Activated CD4-positive, alpha-beta memory T cell treated with anti-CD3 and anti-CD28 coated beads, Interleukin-2, amount 10 ng/mL, durations not matched to agents 7 days and 5 days (primary cell): ENCODE results near the gene SIRPB2. TPM values are rescaled to one million over a fixed set of nuclear protein-coding genes. Genes with fewer than 3 reads are reported as not detected.
"Not testable (repeated sequence)": the region's sequence is repeated elsewhere in the genome, so short reads cannot be mapped to it uniquely, and the experiment has no call there.

Experiments used
- CTCF ChIA-PET: fragments of 350-600 bp; sonication (Branson Sonifier 250); formaldehyde crosslinking; loops from one replicate; lab custom pipeline; 2021; ENCODE audit warnings: antibody characterized with exemption, inconsistent platforms; lab: Charles Lee
- POLR2A ChIA-PET: fragments of 350-600 bp; sonication (Branson Sonifier 250); formaldehyde crosslinking; loops from one replicate; lab custom pipeline; 2021; ENCODE audit warnings: antibody characterized with exemption; lab: Charles Lee
- DNase-seq: peaks from one replicate; pipeline ENCODE4 v3.0.0-alpha.2; 2020
- H3K27ac Mint-ChIP-seq: one replicate; pipeline ENCODE4 v1.8.0; 2021; ENCODE audit warnings: mild to moderate bottlenecking, mixed read lengths
- H3K27me3 Mint-ChIP-seq: one replicate; pipeline ENCODE4 v1.8.0; 2021; ENCODE audit warnings: mixed read lengths
- H3K36me3 Mint-ChIP-seq: one replicate; pipeline ENCODE4 v1.8.0; 2021; ENCODE audit warnings: low read depth, mixed read lengths
- H3K4me1 Mint-ChIP-seq: one replicate; pipeline ENCODE4 v1.8.0; 2021; ENCODE audit warnings: mixed read lengths
- H3K4me3 Mint-ChIP-seq: one replicate; pipeline ENCODE4 v1.8.0; 2021; ENCODE audit warnings: mild to moderate bottlenecking, mixed read lengths
- H3K9me3 Mint-ChIP-seq: one replicate; pipeline ENCODE4 v1.8.0; 2021; ENCODE audit warnings: mixed read lengths
- total RNA-seq, 2 experiments: library from RNA; stranded (reverse); gene quantifications; one replicate each; pipeline ENCODE4 v1.2.3, GENCODE V29; 2021

Gene SIRPB2
- total RNA-seq, 2 experiments from 2014 or later, result not detected

DNA sequence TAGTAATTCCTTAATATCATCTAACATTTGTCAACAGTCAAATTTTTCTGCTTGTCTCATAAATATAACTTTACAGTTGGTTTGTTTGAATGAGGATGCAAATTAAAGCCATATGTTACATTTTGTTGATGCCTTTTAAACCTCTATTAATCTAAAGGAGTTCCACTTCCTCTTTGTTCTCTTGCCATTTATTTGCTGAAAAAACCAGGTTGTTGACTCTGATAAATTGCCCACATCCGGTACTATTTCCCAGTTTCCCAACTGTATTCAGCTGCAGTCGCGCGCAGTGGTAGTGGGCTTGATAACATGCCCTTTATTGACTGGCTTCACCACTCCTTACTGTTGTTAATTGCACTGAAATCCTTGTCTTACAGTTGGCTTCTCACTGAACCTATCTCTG is 32.8 kb upstream of the SIRPB2 start:
- H3K9me3 Mint-ChIP-seq, result no peaks in the 10 kb centered on the region
- H3K4me1 Mint-ChIP-seq, result peaks cover 2% of the 10 kb centered on the region
- ChIA-PET POLR2A (no interaction called here), CTCF (no interaction called here)
- DNase-seq, result no peak
- peaks cover 35% of the 10 kb centered on the region for H3K27me3 Mint-ChIP-seq
- H3K4me3 Mint-ChIP-seq, result no peak overlapping the region
- H3K27ac Mint-ChIP-seq, result no peak overlapping the region
- no peaks in the 10 kb centered on the region for H3K36me3 Mint-ChIP-seq

DNA sequence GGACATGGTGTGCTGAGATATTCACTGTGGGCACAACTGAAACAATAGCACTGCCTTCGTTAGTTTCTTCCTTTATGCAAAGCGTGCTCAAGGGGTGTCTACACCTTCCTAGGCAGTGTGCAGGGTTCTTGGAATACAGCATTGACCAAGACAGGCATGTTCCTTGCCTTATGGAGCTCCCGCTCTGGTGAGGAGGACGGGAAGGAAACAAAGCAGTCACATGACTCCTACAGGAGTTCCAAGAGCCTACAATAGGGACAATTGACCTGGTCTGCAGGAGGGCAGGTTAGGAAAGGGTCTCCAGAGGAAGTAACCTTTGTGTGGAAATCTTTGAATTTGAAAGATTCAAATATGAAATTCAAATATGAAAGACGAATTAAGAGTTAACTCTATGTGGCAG is 25.8 kb upstream of the SIRPB2 start:
- POLR2A ChIA-PET, result no interaction called here
- CTCF ChIA-PET, result no interaction called here
- no peak for DNase-seq
- Mint-ChIP-seq H3K4me1 (no peaks in the 10 kb centered on the region), H3K27me3 (peaks cover 38% of the 10 kb centered on the region), H3K4me3 (no peak overlapping the region), H3K27ac (no peak overlapping the region), H3K36me3 (no peaks in the 10 kb centered on the region), H3K9me3 (peaks cover 4% of the 10 kb centered on the region)

DNA sequence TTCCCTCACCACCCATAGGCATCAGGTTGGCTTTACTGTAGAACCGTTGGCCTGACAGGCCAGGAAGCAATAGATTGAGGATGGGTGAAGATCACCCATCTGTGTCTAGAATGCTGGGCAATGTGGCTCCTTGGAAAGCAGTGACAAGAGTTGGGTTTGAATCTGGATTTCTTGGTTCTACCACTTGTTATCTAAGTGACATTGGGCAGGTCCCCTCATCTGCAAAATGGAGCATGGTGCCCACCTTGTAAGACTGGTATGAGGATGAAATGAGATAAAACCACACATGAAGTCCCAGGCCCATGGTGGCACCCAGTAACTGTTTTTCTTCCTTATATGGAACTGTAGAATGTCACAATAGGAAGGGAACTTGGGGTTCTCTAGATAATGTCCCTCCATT is 22.6 kb upstream of the SIRPB2 start:
- no peaks in the 10 kb centered on the region for H3K4me1 Mint-ChIP-seq
- no peak overlapping the region for H3K4me3 Mint-ChIP-seq
- no peak for DNase-seq
- ChIA-PET POLR2A (no interaction called here), CTCF (interaction anchor here (1.9 kb wide), 1 partner anchor 10 kb away, joined by 6 read pairs; no protein-coding TSS in a partner anchor)
- peaks cover 4% of the 10 kb centered on the region for H3K9me3 Mint-ChIP-seq
- H3K27ac Mint-ChIP-seq, result no peak overlapping the region
- H3K27me3 Mint-ChIP-seq, result peaks cover 33% of the 10 kb centered on the region
- no peaks in the 10 kb centered on the region for H3K36me3 Mint-ChIP-seq

DNA sequence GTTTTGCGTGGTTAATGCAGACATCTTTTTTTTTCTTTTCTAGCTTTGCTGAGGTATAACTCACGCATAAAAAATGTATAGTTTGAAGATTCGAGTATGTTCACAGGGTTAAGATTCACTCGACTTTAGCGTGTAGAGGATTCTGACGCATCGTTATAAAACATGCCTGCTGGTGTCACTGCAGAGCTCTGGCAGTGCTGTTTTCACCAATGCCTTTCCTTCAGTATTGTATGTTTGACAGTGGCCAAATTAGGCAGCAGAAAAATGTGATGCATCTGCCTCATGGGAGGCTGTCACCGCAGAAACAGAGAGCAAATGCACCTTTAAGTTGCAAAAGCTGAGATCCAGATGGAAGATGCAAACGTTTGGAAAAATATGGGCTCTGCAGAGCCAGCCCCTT is 18.0 kb upstream of the SIRPB2 start:
- H3K4me3 Mint-ChIP-seq, result no peak overlapping the region

DNA sequence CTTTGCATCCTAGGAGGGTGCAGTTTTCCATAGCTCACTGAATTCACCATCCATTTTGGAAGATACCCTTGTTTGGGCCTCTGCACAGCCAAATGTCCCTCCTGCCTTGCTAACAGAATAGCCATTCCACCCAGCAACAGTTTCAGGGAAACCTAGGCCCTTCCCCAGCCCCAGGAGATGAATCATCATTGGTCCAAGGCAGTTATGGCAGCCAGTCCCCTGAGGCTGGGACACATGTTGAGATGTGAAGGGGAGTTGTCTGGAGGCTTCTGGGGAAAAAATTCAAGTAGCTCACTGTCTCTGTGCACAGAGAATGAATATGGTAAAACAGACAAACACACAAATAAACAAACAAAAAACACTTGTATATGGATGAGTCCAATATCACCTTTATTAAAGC is 17.4 kb upstream of the SIRPB2 start:
- Mint-ChIP-seq H3K4me1 (peaks cover 2% of the 10 kb centered on the region), H3K36me3 (no peaks in the 10 kb centered on the region), H3K9me3 (peaks cover 4% of the 10 kb centered on the region), H3K27ac (no peak overlapping the region), H3K27me3 (peaks cover 43% of the 10 kb centered on the region), H3K4me3 (no peak overlapping the region)
- DNase-seq, result no peak
- ChIA-PET CTCF (interaction anchor here (0.9 to 4.7 kb wide), 5 partner anchors 14 to 292 kb away, joined by 3 to 48 read pairs (median 4); no protein-coding TSS in a partner anchor), POLR2A (interaction anchor here (1.2 kb wide), 1 partner anchor 226 kb away, joined by 5 read pairs; no protein-coding TSS in a partner anchor)

More for the DNA sequence above, 18.0 kb upstream of the SIRPB2 start:
- H3K36me3 Mint-ChIP-seq, result no peaks in the 10 kb centered on the region
- ChIA-PET CTCF (interaction anchor here (0.7 to 4.7 kb wide), 6 partner anchors 11 to 291 kb away, joined by 3 to 48 read pairs (median 4); no protein-coding TSS in a partner anchor), POLR2A (interaction anchor here (1.2 kb wide), 1 partner anchor 225 kb away, joined by 5 read pairs; no protein-coding TSS in a partner anchor)
- H3K4me1 Mint-ChIP-seq, result no peaks in the 10 kb centered on the region
- peaks cover 4% of the 10 kb centered on the region for H3K9me3 Mint-ChIP-seq
- H3K27ac Mint-ChIP-seq, result no peak overlapping the region
- DNase-seq, result no peak
- peaks cover 45% of the 10 kb centered on the region for H3K27me3 Mint-ChIP-seq

DNA sequence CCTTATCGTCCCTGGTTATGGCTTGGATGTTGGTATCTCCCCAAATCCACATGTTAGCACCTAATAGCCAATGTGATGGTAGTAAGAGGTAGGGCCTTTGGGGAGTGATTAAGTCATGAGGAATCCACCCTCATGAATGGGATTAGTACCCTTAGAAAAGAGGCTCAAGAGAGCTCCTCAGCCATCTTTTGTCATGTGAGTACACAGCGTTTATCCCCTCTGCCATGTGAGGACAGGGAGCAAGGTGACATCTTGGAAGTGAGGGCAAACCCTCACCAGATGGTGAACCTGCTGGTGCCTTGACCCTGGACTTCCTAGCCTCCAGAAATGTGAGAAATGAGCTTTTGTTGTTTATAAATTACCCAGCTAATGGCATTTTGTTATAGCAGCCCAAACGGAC is 16.1 kb upstream of the SIRPB2 start:
- POLR2A ChIA-PET, result no interaction called here
- Mint-ChIP-seq H3K27ac (no peak overlapping the region), H3K27me3 (peaks cover 55% of the 10 kb centered on the region), H3K4me3 (no peak overlapping the region), H3K9me3 (no peaks in the 10 kb centered on the region), H3K4me1 (peaks cover 3% of the 10 kb centered on the region), H3K36me3 (peaks cover 2% of the 10 kb centered on the region)
- CTCF ChIA-PET, result interaction anchor here (0.9 to 4.7 kb wide), 5 partner anchors 8 to 270 kb away, joined by 3 to 48 read pairs (median 3); no protein-coding TSS in a partner anchor
- no peak for DNase-seq

DNA sequence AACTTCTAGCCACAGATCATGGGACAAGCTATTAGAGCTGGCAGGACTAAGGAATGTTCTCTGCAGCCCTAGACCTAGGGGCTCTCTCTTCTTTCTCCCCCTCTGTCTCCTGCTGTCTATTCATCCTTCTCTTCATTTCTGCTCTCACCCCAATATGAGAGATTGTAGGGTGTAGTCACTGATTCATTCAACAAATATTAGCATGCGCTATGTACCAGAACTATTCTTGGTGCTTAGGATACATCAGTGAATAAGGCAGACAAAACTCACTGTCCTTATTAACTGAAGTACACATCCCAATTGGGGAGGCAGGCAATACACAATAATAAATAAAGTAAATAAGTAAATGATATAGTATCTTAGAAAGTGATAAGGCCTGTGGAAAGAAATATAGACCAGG is 14.7 kb upstream of the SIRPB2 start:
- CTCF ChIA-PET, result interaction anchor here (0.6 to 4.7 kb wide), 4 partner anchors 229 to 893 kb away, joined by 3 to 48 read pairs (median 5); no protein-coding TSS in a partner anchor
- H3K4me3 Mint-ChIP-seq, result no peak overlapping the region
- peaks cover 3% of the 10 kb centered on the region for H3K4me1 Mint-ChIP-seq
- H3K9me3 Mint-ChIP-seq, result no peaks in the 10 kb centered on the region
- DNase-seq, result no peak
- peaks cover 2% of the 10 kb centered on the region for H3K36me3 Mint-ChIP-seq
- H3K27me3 Mint-ChIP-seq, result peaks cover 47% of the 10 kb centered on the region
- no peak overlapping the region for H3K27ac Mint-ChIP-seq
- POLR2A ChIA-PET, result no interaction called here

DNA sequence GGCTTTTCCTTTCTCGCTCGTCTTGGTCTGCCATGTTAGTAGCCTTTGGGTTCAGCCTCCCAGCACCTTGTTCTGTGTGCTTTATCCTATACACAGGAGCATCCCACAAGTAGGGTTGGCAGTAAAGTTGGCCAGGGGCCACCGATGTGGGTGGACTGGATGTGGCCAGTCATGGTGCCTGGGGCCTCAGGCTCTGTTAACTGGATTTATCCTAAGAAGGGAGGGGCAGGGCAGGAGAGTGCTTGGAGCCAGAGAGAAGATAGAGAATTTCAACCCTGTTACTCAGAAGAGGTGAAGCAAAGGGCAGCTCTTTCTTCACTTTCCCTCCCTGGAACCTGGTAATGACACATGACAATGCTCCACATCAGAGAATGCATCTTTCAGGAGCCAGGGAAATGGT is 14.1 kb upstream of the SIRPB2 start:
- DNase-seq, result no peak
- POLR2A ChIA-PET, result no interaction called here
- Mint-ChIP-seq H3K27me3 (peaks cover 49% of the 10 kb centered on the region), H3K4me1 (peaks cover 3% of the 10 kb centered on the region), H3K27ac (no peak overlapping the region), H3K9me3 (no peaks in the 10 kb centered on the region), H3K36me3 (peaks cover 2% of the 10 kb centered on the region), H3K4me3 (no peak overlapping the region)
- CTCF ChIA-PET, result interaction anchor here (0.7 to 2.5 kb wide), 4 partner anchors 191 to 658 kb away, joined by 3 to 8 read pairs (median 5); no protein-coding TSS in a partner anchor

DNA sequence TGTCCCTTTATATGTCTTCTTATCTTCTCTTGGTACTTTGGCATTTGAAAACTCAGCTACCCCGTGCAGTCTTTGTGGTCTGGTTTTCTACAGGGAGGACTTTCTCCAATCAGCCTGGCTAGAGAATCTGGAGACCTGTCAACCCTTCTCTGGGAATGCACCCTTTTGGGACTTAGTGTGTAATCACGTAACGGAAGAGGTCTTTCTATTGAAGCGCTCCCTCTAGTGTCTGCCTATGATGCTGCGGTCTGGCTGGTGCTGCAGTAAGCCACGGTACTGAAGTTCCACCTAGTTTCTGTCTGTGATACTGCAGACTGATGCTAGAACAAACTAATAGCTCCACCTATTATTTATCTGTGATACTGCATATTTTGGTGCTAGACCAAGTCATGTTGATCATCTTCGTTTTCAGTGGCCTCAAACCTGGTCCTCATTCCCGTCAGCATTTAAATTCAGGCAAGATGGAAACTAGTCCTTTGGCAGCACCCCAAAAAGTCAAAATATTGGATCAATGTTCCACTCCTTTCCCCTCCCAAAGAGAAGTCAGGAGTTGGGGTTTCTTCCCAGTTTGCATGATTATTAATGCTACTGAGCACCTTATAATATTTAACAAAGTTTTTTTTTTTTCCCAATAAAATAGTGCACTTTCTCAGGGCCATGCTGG is 12.5 kb upstream of the SIRPB2 start:
- Mint-ChIP-seq H3K27ac (no peak overlapping the region), H3K4me1 (peaks cover 3% of the 10 kb centered on the region), H3K9me3 (no peaks in the 10 kb centered on the region), H3K36me3 (peaks cover 2% of the 10 kb centered on the region), H3K4me3 (no peak overlapping the region), H3K27me3 (peaks cover 58% of the 10 kb centered on the region)
- ChIA-PET POLR2A (interaction anchor here (0.6 kb wide), 2 partner anchors 229 to 357 kb away, joined by 3 read pairs; no protein-coding TSS in a partner anchor), CTCF (interaction anchor here (0.6 to 3.1 kb wide), 42 partner anchors 8 to 1018 kb away, joined by 3 to 31 read pairs (median 4); partner anchors contain the start of gene NSFL1C)
- DNase-seq, result peak; percentile 77

DNA sequence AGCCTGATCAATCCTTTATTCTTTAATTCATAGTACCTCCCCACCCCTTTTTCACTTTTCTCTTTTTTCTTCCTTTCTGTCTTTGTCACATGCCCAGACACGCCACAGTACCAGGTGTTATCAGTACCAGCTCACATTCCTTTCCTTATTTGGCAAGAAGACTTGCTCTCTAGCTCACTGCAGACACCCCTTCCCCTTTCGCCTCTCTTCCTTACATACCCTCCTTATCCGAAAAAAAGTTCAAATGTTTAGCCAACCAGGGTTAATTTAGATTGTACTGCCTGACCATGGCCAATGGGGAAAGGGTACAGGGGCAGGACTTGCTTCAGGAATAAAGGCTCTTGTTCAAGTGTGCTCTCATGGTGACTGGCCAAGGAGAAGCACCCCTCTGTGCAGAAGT is 9.3 kb upstream of the SIRPB2 start:
- peaks cover 2% of the 10 kb centered on the region for H3K36me3 Mint-ChIP-seq
- peaks cover 3% of the 10 kb centered on the region for H3K4me1 Mint-ChIP-seq
- H3K27me3 Mint-ChIP-seq, result peaks cover 68% of the 10 kb centered on the region
- H3K9me3 Mint-ChIP-seq, result no peaks in the 10 kb centered on the region
- CTCF ChIA-PET, result interaction anchor here (1.4 kb wide), 1 partner anchor 276 kb away, joined by 3 read pairs; no protein-coding TSS in a partner anchor
- H3K27ac Mint-ChIP-seq, result no peak overlapping the region
- DNase-seq, result no peak
- POLR2A ChIA-PET, result no interaction called here
- no peak overlapping the region for H3K4me3 Mint-ChIP-seq

DNA sequence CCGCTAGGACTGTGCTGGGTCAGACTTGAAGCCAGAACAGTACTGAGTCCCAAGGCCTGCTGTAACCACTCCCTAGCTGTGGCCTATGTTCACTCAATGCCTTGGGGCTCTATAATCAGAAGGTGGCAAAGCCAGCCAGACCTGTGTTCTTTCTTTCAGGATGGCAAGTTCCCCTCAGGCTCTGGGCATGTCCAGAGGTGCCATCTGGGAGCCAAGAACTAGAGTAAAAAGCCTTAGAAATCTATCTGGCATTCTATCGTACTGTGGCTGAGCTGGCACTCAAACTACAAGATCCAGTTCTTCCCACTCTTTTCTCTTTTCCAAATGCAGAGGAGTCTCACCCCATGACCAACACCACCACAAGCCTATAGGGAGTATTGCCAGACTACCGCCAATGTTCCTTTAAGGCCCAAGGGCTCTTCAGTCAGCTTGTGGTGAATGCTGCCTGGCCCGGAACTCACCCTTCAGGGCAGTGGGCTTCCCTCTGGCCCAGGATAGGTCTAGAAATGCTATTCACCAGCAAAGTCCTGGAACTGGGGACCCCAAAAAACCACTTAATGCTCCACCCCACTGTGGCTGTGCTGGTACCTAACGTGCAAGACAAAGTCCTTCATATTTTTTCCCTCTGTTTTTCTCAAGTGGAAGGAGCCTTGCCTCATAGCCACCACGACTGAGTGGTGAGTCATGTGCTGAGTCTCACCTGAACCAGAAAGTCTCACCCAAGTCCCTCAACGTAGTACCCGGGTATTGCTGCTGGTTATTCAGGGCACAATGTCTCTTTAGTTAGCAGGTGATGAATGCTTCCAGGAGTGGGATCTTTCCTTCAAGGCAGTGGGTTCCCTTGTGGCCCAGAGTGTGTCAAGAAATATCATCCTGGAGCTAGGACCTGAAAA is 8.6 kb upstream of the SIRPB2 start:
- Mint-ChIP-seq H3K27me3 (peaks cover 69% of the 10 kb centered on the region), H3K27ac (no peak overlapping the region), H3K9me3 (no peaks in the 10 kb centered on the region), H3K36me3 (peaks cover 2% of the 10 kb centered on the region), H3K4me3 (no peak overlapping the region), H3K4me1 (peaks cover 3% of the 10 kb centered on the region)
- DNase-seq, result no peak
- CTCF ChIA-PET, result interaction anchor here (1.4 kb wide), 2 partner anchors 10 to 277 kb away, joined by 3 to 4 read pairs; no protein-coding TSS in a partner anchor
- POLR2A ChIA-PET, result no interaction called here

DNA sequence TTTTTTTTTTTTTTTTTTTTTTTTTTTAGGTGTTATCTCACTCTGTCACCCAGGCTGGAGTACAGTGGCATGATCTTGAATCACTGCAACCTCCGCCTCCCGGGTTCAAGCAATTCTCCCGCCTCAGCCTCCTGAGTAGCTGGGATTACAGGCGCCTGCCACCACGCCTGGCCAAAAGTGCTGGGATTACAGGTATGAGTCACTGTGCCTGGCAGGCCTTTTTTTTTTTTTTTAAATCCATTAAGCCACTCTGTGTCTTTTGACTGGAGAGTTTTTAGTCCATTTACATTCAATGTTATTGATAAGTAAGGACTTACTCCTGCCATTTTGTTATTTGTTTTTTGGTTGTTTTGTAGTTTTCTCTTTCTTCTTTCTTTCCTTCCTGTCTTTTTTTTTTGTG is 6.2 kb upstream of the SIRPB2 start:
- H3K9me3 Mint-ChIP-seq, H3K27ac Mint-ChIP-seq, H3K4me3 Mint-ChIP-seq, H3K36me3 Mint-ChIP-seq, POLR2A ChIA-PET, H3K4me1 Mint-ChIP-seq, DNase-seq: not testable (repeated sequence)
- CTCF ChIA-PET, result interaction anchor here (1.1 kb wide), 1 partner anchor 280 kb away, joined by 4 read pairs; no protein-coding TSS in a partner anchor
- peaks cover 69% of the 10 kb centered on the region for H3K27me3 Mint-ChIP-seq
